OCI-LY7 (cell line): Measurements from ENCODE around the gene GEN1.

ENCODE experiments used
- CTCF ChIP-seq: fragments of 200-600 bp; sonication (generic); conservative IDR thresholded peaks from 2 replicates; pipeline ENCODE4 v1.5.1; 2014; ENCODE audit warnings: mild to moderate bottlenecking, antibody characterized with exemption, low read length, moderate library complexity, mixed read lengths
- EZH2phosphoT487 ChIP-seq: fragments of 200-600 bp; sonication (generic); IDR thresholded peaks from 2 replicates; pipeline ENCODE4 v1.6.1; 2018; ENCODE audit warnings: low read depth, borderline replicate concordance, mild to moderate bottlenecking, mixed run types, antibody characterized with exemption, low read length, moderate library complexity, mixed read lengths

- TF ChIP-seq CTCF, result no peak
- TF ChIP-seq EZH2phosphoT487, result no peak
Observed at GRCh38 chr2:17805717-17806363, 51.9 kb downstream of the GEN1 start.
